Measurements from ENCODE around the gene LRP1B.

DNA sequence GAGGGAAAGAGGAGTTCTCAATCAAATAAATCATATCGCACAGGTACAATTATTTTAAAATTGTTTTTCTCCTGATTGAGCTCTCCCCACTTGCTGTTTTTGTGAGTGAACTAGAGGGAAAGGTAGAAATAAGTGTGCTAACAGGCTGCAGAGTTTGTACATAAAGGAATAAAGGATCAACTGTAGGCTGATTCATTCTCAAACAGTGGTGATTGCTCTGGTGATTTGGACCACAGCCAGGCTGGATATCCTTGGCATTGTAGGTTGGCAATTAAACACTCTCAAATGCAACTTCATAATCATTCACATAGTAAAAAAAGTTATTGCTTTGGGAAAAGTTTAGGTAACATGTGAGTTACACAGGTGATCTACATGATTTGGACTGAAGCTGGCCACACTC lies 29.8 kb downstream of the LRP1B start:
- TF ChIP-seq, protein P1, sequence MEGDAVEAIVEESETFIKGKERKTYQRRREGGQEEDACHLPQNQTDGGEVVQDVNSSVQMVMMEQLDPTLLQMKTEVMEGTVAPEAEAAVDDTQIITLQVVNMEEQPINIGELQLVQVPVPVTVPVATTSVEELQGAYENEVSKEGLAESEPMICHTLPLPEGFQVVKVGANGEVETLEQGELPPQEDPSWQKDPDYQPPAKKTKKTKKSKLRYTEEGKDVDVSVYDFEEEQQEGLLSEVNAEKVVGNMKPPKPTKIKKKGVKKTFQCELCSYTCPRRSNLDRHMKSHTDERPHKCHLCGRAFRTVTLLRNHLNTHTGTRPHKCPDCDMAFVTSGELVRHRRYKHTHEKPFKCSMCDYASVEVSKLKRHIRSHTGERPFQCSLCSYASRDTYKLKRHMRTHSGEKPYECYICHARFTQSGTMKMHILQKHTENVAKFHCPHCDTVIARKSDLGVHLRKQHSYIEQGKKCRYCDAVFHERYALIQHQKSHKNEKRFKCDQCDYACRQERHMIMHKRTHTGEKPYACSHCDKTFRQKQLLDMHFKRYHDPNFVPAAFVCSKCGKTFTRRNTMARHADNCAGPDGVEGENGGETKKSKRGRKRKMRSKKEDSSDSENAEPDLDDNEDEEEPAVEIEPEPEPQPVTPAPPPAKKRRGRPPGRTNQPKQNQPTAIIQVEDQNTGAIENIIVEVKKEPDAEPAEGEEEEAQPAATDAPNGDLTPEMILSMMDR (conservative IDR thresholded peaks at IDR 0.05 in 1 of 2, IDR thresholded peaks at IDR 0.05 in 1 of 2; ENCODE audit: extremely low read depth in 1 of 2, insufficient read depth in 1 of 2, low read depth in 1 of 2, low read length in 2 of 2), result no peak
- TF ChIP-seq EZH2 (IDR thresholded peaks at IDR 0.05; ENCODE audit: borderline replicate concordance, low read length), result no peak
